GM10248 (cell line): ENCODE measurements around the gene CES3.

Experiments
- CTCF ChIA-PET: fragments of 300-600 bp; sonication (Branson Sonifier 250); formaldehyde crosslinking; extraction: SDS; loops from one replicate; lab custom pipeline; 2021; ENCODE audit warnings: antibody characterized with exemption; lab: Yijun Ruan, JAX
- POLR2A ChIA-PET: fragments of 350-650 bp; sonication (Branson Sonifier 250); formaldehyde crosslinking; extraction: SDS; loops from one replicate; lab custom pipeline; 2020; ENCODE audit warnings: antibody characterized with exemption; lab: Yijun Ruan, JAX
- DNase-seq: peaks from one replicate; pipeline ENCODE4 v3.0.0; 2012; ENCODE audit errors: extremely low spot score
- CTCF ChIP-seq: IDR thresholded peaks from 2 replicates; pipeline ENCODE4 v1.5.1; 2012; ENCODE audit warnings: mild to moderate bottlenecking, low read depth; ENCODE audit errors: extremely low read depth, missing control alignments, control extremely low read depth

CES3 gene

GRCh38 chr16:67021321-67021720, 60.3 kb downstream of the CES3 start:
- DNase-seq, result no peak
- CTCF ChIA-PET, result interaction anchor here (8.2 kb wide), 1 partner anchor 134 kb away, joined by 207 read pairs; the partner anchor contains the start of genes B3GNT9, FBXL8 and TRADD
- TF ChIP-seq CTCF, result no peak
- POLR2A ChIA-PET, result no interaction called here

GRCh38 chr16:67022531-67023214, 61.6 kb downstream of the CES3 start:
- DNase-seq, result no peak
- TF ChIP-seq CTCF, result no peak
- ChIA-PET CTCF (interaction anchor here (0.8 to 8.2 kb wide), 6 partner anchors 9 to 163 kb away, joined by 3 to 207 read pairs (median 4); partner anchors contain the start of genes B3GNT9, FBXL8 and TRADD), POLR2A (interaction anchor here (0.6 kb wide), 1 partner anchor 1697 kb away, joined by 3 read pairs; no protein-coding TSS in a partner anchor)

- no peak for TF ChIP-seq CTCF
- CTCF ChIA-PET, result interaction anchor here (2.7 kb wide), 1 partner anchor 20 kb away, joined by 7 read pairs; no protein-coding TSS in a partner anchor
- POLR2A ChIA-PET, result no interaction called here
- DNase-seq, result no peak
These were observed 62.6 kb downstream of the CES3 start for GRCh38 chr16:67023689-67024088.
